GM21737 (cell line): Measurements from ENCODE around the gene SCIMP.
"Not testable (repeated sequence)": the region's sequence is repeated elsewhere in the genome, so short reads cannot be mapped to it uniquely, and the experiment has no call there.

Source experiments
- ATAC-seq: cut with Tn5 transposase; IDR thresholded peaks from one replicate; pipeline ENCODE4 v1.9.1; 2021; ENCODE audit warnings: mild to moderate bottlenecking, moderate library complexity; ENCODE audit not compliant: unreplicated experiment

SCIMP gene

GRCh38 chr17:5234645-5235576, at the start of gene SCIMP:
Gene SCIMP (minus strand): TSS chr17:5234860. CDS start chr17:5234755, 105 bp downstream.
- peak; percentile 47 for ATAC-seq

GRCh38 chr17:5283571-5284315, 49.1 kb upstream of the SCIMP start:
- ATAC-seq: no peak

- no peak for ATAC-seq
Measured at GRCh38 chr17:5282642-5283217, 48.1 kb upstream of the SCIMP start.

- peak; percentile 73 for ATAC-seq
Measured at GRCh38 chr17:5281814-5282641, 47.4 kb upstream of the SCIMP start, which contains the start of gene RABEP1. Gene RABEP1 (plus strand): TSS chr17:5282284. CDS start chr17:5282487, 203 bp downstream.

GRCh38 chr17:5272322-5272721, 37.7 kb upstream of the SCIMP start:
- ATAC-seq: no peak

GRCh38 chr17:5269241-5269960, 34.7 kb upstream of the SCIMP start:
- ATAC-seq: no peak

- ATAC-seq: no peak
Measured at GRCh38 chr17:5264893-5265292, 30.2 kb upstream of the SCIMP start.

GRCh38 chr17:5263441-5263840, 28.8 kb upstream of the SCIMP start:
- no peak for ATAC-seq

GRCh38 chr17:5262416-5262991, 27.8 kb upstream of the SCIMP start:
- ATAC-seq: no peak

- ATAC-seq: no peak
Measured at GRCh38 chr17:5260542-5260941, 25.9 kb upstream of the SCIMP start.

GRCh38 chr17:5257124-5257523, 22.5 kb upstream of the SCIMP start:
- no peak for ATAC-seq

GRCh38 chr17:5254903-5255521, 20.4 kb upstream of the SCIMP start:
- ATAC-seq: no peak

- ATAC-seq: no peak
Measured at GRCh38 chr17:5254414-5254813, 19.8 kb upstream of the SCIMP start.

- no peak for ATAC-seq
Measured at GRCh38 chr17:5249615-5250014, 15.0 kb upstream of the SCIMP start.

- no peak for ATAC-seq
Measured at GRCh38 chr17:5248821-5249479, 14.3 kb upstream of the SCIMP start.

GRCh38 chr17:5247621-5248020, 13.0 kb upstream of the SCIMP start:
- no peak for ATAC-seq

- ATAC-seq: peak; percentile 48
Measured at GRCh38 chr17:5241861-5242671, 7.4 kb upstream of the SCIMP start.

- ATAC-seq: not testable (repeated sequence)
Measured at GRCh38 chr17:5239769-5240168, 5.1 kb upstream of the SCIMP start.
